ENCODE measurements around the gene DPP6. TPM values are rescaled to one million over a fixed set of nuclear protein-coding genes. Genes with fewer than 3 reads are reported as not detected.

Gene DPP6
- total RNA-seq, 1 experiment from 2014 or later, result not detected

- Histone ChIP-seq H3K4me3 (ENCODE audit: low read depth, low read length, poor library complexity, severe bottlenecking) (no peak overlapping the region), H3K9me3 (ENCODE audit: low read depth, low read length, poor library complexity, severe bottlenecking) (no peaks in the 10 kb centered on the region), H3K27ac (ENCODE audit: low read depth, low read length, poor library complexity, severe bottlenecking) (no peak overlapping the region), H3K27me3 (replicated peaks; ENCODE audit: insufficient read depth, low read depth, low read length, poor library complexity) (no peaks in the 10 kb centered on the region), H3K36me3 (ENCODE audit: insufficient read depth, low read length, poor library complexity, severe bottlenecking) (no peaks in the 10 kb centered on the region), H3K4me1 (ENCODE audit: insufficient read depth, low read length, poor library complexity, severe bottlenecking) (no peaks in the 10 kb centered on the region)
- CTCF ChIA-PET, result no interaction called here
- intact Hi-C loops (cut with micrococcal nuclease; ENCODE audit: unreplicated experiment), result no loop called here
- POLR2A ChIA-PET (ENCODE audit: low non-redundant PET), result no interaction called here
- no peak for TF ChIP-seq EZH2 (IDR thresholded peaks at IDR 0.05; ENCODE audit: borderline replicate concordance, low read depth, low read length, poor library complexity, severe bottlenecking)
- no peak for TF ChIP-seq CTCF (conservative IDR thresholded peaks at IDR 0.05; ENCODE audit: low read depth, low read length)
- no TSS peak for BruUV-seq (replicated peaks)
- DNase-seq (ENCODE audit: low spot score), result no peak
Measured at GRCh38 chr7:154204046-154204445, 151.8 kb downstream of the DPP6 start.

DNA sequence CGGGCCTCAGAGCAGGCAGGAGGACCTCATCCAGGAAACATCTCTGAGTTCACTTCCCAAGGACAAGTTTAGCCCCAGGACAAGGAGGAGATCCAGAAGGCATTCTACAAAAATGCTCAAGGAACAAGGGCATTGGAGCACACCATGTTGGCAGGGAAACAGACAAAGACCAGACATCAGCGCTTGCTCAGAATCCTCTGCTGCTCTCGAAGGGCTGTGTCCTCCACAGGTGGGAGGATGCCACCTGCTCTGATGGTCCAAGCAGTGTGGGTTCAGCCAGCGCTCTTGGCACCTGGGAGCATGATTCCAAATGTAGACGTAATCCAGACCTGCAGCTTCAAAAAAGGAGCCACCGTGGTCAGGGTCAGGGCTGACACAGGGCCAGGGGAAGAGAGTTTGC is 160.7 kb downstream of the DPP6 start:
- Histone ChIP-seq H3K4me3 (ENCODE audit: low read depth, low read length, poor library complexity, severe bottlenecking) (no peak overlapping the region), H3K27me3 (replicated peaks; ENCODE audit: insufficient read depth, low read depth, low read length, poor library complexity) (no peaks in the 10 kb centered on the region), H3K9me3 (ENCODE audit: low read depth, low read length, poor library complexity, severe bottlenecking) (peaks cover 7% of the 10 kb centered on the region), H3K4me1 (ENCODE audit: insufficient read depth, low read length, poor library complexity, severe bottlenecking) (no peaks in the 10 kb centered on the region), H3K27ac (ENCODE audit: low read depth, low read length, poor library complexity, severe bottlenecking) (no peak overlapping the region), H3K36me3 (ENCODE audit: insufficient read depth, low read length, poor library complexity, severe bottlenecking) (no peaks in the 10 kb centered on the region)
- TF ChIP-seq CTCF (conservative IDR thresholded peaks at IDR 0.05; ENCODE audit: low read depth, low read length), result no peak
- BruUV-seq (replicated peaks), result no TSS peak
- POLR2A ChIA-PET (ENCODE audit: low non-redundant PET), result no interaction called here
- CTCF ChIA-PET, result no interaction called here
- DNase-seq (ENCODE audit: low spot score), result no peak
- intact Hi-C loops (cut with micrococcal nuclease; ENCODE audit: unreplicated experiment), result no loop called here

DNA sequence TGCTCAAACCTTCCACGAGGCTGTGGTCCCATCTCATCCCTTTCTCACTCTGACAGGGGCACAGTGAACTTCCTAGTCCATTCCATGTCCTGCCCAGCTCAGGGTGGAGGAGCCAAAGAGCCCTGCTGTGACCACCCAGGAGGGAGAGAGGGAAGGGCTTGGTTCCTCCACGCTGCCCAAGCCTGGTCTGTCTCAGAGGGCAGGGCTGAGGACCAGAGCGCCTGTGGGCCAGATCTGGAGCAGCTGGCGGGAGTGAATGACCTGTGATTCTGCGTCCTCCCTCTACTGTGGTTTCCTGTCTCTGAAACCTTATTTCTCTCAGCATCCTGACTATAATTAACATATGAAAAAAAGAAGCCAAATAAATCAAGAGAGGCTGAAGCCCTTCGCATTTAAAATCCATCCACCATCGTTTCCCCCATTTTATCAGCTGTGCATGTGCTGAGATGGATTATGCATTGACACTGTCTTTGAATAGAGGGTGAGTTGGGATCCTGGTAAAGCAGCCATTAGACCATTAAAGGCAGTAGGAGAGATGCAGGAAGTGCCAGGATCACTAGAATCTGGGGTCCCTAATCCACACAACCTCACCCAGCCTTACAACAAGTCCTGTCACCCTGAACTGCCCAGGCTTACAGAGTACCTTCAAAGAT is 165.6 kb downstream of the DPP6 start:
- Histone ChIP-seq H3K4me3 (ENCODE audit: low read depth, low read length, poor library complexity, severe bottlenecking) (no peak overlapping the region), H3K4me1 (ENCODE audit: insufficient read depth, low read length, poor library complexity, severe bottlenecking) (no peaks in the 10 kb centered on the region), H3K27ac (ENCODE audit: low read depth, low read length, poor library complexity, severe bottlenecking) (no peak overlapping the region), H3K36me3 (ENCODE audit: insufficient read depth, low read length, poor library complexity, severe bottlenecking) (no peaks in the 10 kb centered on the region), H3K9me3 (ENCODE audit: low read depth, low read length, poor library complexity, severe bottlenecking) (no peaks in the 10 kb centered on the region), H3K27me3 (replicated peaks; ENCODE audit: insufficient read depth, low read depth, low read length, poor library complexity) (no peaks in the 10 kb centered on the region)
- no peak for DNase-seq (ENCODE audit: low spot score)
- intact Hi-C loops (cut with micrococcal nuclease; ENCODE audit: unreplicated experiment), result no loop called here
- no TSS peak for BruUV-seq (replicated peaks)
- POLR2A ChIA-PET (ENCODE audit: low non-redundant PET), result no interaction called here
- CTCF ChIA-PET, result no interaction called here
- TF ChIP-seq EZH2 (IDR thresholded peaks at IDR 0.05; ENCODE audit: borderline replicate concordance, low read depth, low read length, poor library complexity, severe bottlenecking) (no peak), CTCF (conservative IDR thresholded peaks at IDR 0.05; ENCODE audit: low read depth, low read length) (no peak)

Data from A673 (cell line).